ENCODE measurements around the gene PKMYT1. TPM values are rescaled to one million over a fixed set of nuclear protein-coding genes. Genes with fewer than 3 reads are reported as not detected.
A peak's percentile ranks its signal among the peaks of the same experiment; 100 is the strongest.

Gene PKMYT1
- total RNA-seq, 2 donors from 2014 or later, result 96.1 to 112 TPM

GRCh38 chr16:3013491-3013951, 33.3 kb upstream of the PKMYT1 start:
- Mint-ChIP-seq H3K4me1 (ENCODE audit: low read depth) (peaks cover 10% of the 10 kb centered on the region), H3K9me3 (no peaks in the 10 kb centered on the region), H3K4me3 (no peak overlapping the region), H3K27me3 (ENCODE audit: low read depth) (peaks cover 1% of the 10 kb centered on the region), H3K36me3 (ENCODE audit: insufficient read depth in 2 of 2) (no peaks in the 10 kb centered on the region), H3K27ac (no peak overlapping the region)
- ATAC-seq (replicated peaks in 1 of 2) (no peak), DNase-seq (no peak)

DNA sequence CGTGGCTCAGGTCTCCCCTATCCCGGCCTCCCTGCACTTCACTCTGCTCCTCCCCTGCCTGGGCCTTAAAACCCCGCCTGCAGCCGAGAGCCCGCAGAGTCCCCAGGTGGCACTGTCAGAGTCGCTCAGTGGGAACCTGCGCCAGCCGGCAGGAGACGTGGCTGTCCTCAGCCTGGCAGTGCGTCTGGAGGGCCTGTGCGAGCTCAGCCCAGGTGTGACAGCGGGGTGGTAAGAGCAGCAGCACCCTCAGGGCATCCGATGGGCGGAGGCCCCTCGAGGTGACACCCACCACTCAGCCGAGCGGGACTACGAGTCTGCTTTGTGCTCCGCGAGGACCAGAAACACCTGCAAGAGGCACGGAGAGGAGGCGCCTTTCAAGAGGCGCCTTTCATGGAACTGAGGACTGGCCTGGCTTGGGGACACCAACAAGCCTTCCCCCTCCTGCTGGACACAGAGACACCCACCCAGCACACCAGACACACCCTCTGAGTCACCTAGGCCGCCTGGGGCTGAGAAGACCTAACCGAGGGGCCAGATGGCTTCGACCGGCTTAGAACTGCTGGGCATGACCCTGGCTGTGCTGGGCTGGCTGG, 32.7 kb upstream of the PKMYT1 start, which contains the start of gene CLDN9:
CLDN9 (plus strand) TSS at position 96 of the 593 bp plus-strand sequence; CDS start at position 536, 440 bp downstream.
- DNase-seq (no peak), ATAC-seq (replicated peaks in 1 of 2) (no peak)
- H3K36me3 Mint-ChIP-seq (ENCODE audit: insufficient read depth in 2 of 2), result no peaks in the 10 kb centered on the region
- no peaks in the 10 kb centered on the region for H3K27me3 Mint-ChIP-seq (ENCODE audit: low read depth)
- no peak within 1 kb of the TSS for H3K4me3 Mint-ChIP-seq
- H3K27ac Mint-ChIP-seq, result no peak within 1 kb of the TSS
- peaks cover 10% of the 10 kb centered on the region for H3K4me1 Mint-ChIP-seq (ENCODE audit: low read depth)
- H3K9me3 Mint-ChIP-seq, result no peaks in the 10 kb centered on the region

DNA sequence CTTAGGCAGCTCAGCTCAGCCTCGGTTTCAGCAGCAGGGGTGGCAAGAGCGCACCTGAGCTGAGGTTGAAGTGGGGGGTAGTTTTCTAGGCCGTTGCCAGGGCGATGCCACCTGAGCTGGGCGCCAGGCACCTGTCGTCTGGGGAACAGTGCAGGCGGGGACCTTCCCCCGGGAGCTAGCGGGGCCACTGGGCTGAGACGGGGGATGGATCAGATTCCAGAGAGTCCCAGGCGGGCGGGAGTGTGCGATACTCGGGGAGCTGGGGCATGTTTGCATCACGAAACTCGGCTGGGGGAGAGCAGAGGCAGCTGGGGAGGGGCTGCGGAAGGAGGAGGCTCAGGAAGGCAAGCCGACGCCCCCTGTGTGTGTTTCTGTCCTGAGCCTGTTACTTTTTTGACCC, 32.0 kb upstream of the PKMYT1 start:
- no peak overlapping the region for H3K27ac Mint-ChIP-seq

GRCh38 chr16:3010510-3010909, 30.3 kb upstream of the PKMYT1 start:
- Mint-ChIP-seq H3K9me3 (no peaks in the 10 kb centered on the region), H3K27ac (no peak overlapping the region)

More for the DNA sequence above, 32.0 kb upstream of the PKMYT1 start:
- Mint-ChIP-seq H3K27me3 (ENCODE audit: low read depth) (peaks cover under 1% of the 10 kb centered on the region), H3K4me3 (no peak overlapping the region), H3K36me3 (ENCODE audit: insufficient read depth in 2 of 2) (no peaks in the 10 kb centered on the region), H3K9me3 (no peaks in the 10 kb centered on the region), H3K4me1 (ENCODE audit: low read depth) (peaks cover 16% of the 10 kb centered on the region)
- DNase-seq (no peak), ATAC-seq (replicated peaks in 1 of 2) (no peak)

GRCh38 chr16:3009568-3010390, 29.5 kb upstream of the PKMYT1 start:
- no peak for ATAC-seq (replicated peaks in 1 of 2)
- no peak overlapping the region for H3K27ac Mint-ChIP-seq
- H3K27me3 Mint-ChIP-seq (ENCODE audit: low read depth), result peaks cover 8% of the 10 kb centered on the region
- H3K36me3 Mint-ChIP-seq (ENCODE audit: insufficient read depth in 2 of 2), result no peaks in the 10 kb centered on the region
- H3K9me3 Mint-ChIP-seq, result no peaks in the 10 kb centered on the region
- DNase-seq, result no peak
- H3K4me3 Mint-ChIP-seq, result no peak overlapping the region
- peaks cover 21% of the 10 kb centered on the region for H3K4me1 Mint-ChIP-seq (ENCODE audit: low read depth)

More at GRCh38 chr16:3010510-3010909, 30.3 kb upstream of the PKMYT1 start:
- Mint-ChIP-seq H3K4me3 (no peak overlapping the region), H3K36me3 (ENCODE audit: insufficient read depth in 2 of 2) (no peaks in the 10 kb centered on the region), H3K27me3 (ENCODE audit: low read depth) (peaks cover 8% of the 10 kb centered on the region), H3K4me1 (ENCODE audit: low read depth) (peaks cover 21% of the 10 kb centered on the region)
- DNase-seq, result no peak
- ATAC-seq (replicated peaks in 1 of 2), result no peak

GRCh38 chr16:3008690-3009037, 28.4 kb upstream of the PKMYT1 start:
- Mint-ChIP-seq H3K4me3 (peak overlapping the region in 1 of 2 donors; percentile 57), H3K9me3 (no peaks in the 10 kb centered on the region), H3K27me3 (ENCODE audit: low read depth) (peaks cover 8% of the 10 kb centered on the region), H3K36me3 (ENCODE audit: insufficient read depth in 2 of 2) (no peaks in the 10 kb centered on the region), H3K4me1 (ENCODE audit: low read depth) (peaks cover 21% of the 10 kb centered on the region), H3K27ac (no peak overlapping the region)
- DNase-seq, result no peak
- ATAC-seq (replicated peaks in 1 of 2), result no peak

DNA sequence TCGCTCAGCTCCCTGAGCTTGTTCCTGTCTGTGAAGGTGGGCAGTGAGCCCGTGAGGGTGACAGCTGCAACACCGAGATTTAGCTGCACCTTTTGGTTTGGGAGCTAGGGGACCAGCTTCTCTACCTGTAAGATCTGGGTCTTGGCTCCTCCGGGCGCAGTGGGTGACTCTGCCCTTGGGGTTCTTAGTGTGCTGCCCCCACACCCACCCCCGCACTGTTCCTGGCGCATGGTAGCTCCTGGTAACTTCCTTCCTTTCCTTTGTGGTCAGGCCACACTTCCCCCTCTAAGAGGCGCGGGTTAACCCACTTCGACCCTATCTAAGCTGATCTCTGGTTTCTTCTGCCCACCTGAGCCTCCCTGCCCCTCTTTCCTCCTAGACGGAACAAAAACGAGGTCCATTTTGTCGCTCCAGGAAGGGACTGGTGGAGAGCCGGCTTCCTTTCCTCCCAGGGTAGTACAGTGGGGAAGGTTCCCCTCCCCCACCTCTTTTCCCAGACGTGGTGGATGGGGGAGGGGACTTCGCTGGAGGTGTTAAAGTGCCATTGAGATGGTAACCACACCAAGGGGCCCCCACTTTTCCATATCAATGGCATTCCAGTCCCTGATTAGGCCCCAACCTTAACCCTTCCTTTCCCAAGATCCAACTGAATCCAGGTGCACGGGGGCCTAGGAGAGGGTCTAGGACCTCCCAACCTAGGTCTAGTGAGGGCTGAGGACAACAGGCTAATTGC, 27.9 kb upstream of the PKMYT1 start:
- ATAC-seq (replicated peaks in 1 of 2) (no peak), DNase-seq (no peak)
- H3K4me1 Mint-ChIP-seq (ENCODE audit: low read depth), result peaks cover 21% of the 10 kb centered on the region
- H3K36me3 Mint-ChIP-seq (ENCODE audit: insufficient read depth in 2 of 2), result no peaks in the 10 kb centered on the region
- peaks cover 8% of the 10 kb centered on the region for H3K27me3 Mint-ChIP-seq (ENCODE audit: low read depth)
- H3K4me3 Mint-ChIP-seq, result peak overlapping the region; percentile 8 to 57
- no peaks in the 10 kb centered on the region for H3K9me3 Mint-ChIP-seq
- no peak overlapping the region for H3K27ac Mint-ChIP-seq

GRCh38 chr16:3007059-3007956, 27.1 kb upstream of the PKMYT1 start:
- Mint-ChIP-seq H3K9me3 (no peaks in the 10 kb centered on the region), H3K4me3 (no peak overlapping the region), H3K4me1 (ENCODE audit: low read depth) (peaks cover 21% of the 10 kb centered on the region), H3K27me3 (ENCODE audit: low read depth) (peaks cover 8% of the 10 kb centered on the region), H3K27ac (no peak overlapping the region), H3K36me3 (ENCODE audit: insufficient read depth in 2 of 2) (no peaks in the 10 kb centered on the region)
- ATAC-seq (replicated peaks in 1 of 2), result no peak
- no peak for DNase-seq

DNA sequence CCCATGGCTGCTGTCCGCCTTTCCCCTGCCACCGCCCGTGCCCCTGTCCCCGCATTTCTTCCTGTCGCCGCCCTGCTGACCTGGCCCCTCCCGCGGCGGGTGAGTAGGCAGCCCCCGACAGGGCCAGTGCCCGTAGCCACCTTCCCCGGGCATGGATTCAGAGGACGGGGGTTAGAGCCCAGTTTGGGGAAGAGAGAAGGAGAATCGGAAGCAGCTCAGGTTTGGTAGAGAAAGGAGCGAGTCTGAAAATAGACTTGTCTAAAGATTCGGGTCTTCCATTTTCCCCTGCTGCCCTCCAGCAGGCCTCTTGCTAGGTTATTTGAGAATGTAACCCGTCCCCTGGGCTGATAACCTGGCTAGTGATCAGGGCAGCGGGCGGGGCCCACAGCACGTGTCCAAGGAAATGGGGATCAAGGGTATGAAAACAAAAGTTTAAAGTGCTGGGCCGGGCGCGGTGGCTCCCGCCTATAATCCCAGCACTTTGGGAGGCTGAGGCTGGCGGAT, 24.6 kb upstream of the PKMYT1 start:
- H3K36me3 Mint-ChIP-seq (ENCODE audit: insufficient read depth in 2 of 2), result no peaks in the 10 kb centered on the region
- no peaks in the 10 kb centered on the region for H3K9me3 Mint-ChIP-seq
- ATAC-seq (replicated peaks in 1 of 2) (no peak), DNase-seq (peak in 1 of 2 donors; percentile 19)
- peaks cover 21% of the 10 kb centered on the region for H3K4me1 Mint-ChIP-seq (ENCODE audit: low read depth)
- peaks cover 8% of the 10 kb centered on the region for H3K27me3 Mint-ChIP-seq (ENCODE audit: low read depth)
- H3K27ac Mint-ChIP-seq, result no peak overlapping the region
- peak overlapping the region; percentile 59 to 78 for H3K4me3 Mint-ChIP-seq

GRCh38 chr16:3004319-3004718, 24.1 kb upstream of the PKMYT1 start:
- Mint-ChIP-seq H3K36me3 (ENCODE audit: insufficient read depth in 2 of 2) (no peaks in the 10 kb centered on the region), H3K4me3 (peak overlapping the region; percentile 59 to 78), H3K4me1 (ENCODE audit: low read depth) (peaks cover 21% of the 10 kb centered on the region), H3K9me3 (no peaks in the 10 kb centered on the region), H3K27me3 (ENCODE audit: low read depth) (peaks cover 8% of the 10 kb centered on the region), H3K27ac (no peak overlapping the region)
- peak; percentile 36 to 38 for DNase-seq
- ATAC-seq (replicated peaks in 1 of 2), result peak; percentile 23 to 30

DNA sequence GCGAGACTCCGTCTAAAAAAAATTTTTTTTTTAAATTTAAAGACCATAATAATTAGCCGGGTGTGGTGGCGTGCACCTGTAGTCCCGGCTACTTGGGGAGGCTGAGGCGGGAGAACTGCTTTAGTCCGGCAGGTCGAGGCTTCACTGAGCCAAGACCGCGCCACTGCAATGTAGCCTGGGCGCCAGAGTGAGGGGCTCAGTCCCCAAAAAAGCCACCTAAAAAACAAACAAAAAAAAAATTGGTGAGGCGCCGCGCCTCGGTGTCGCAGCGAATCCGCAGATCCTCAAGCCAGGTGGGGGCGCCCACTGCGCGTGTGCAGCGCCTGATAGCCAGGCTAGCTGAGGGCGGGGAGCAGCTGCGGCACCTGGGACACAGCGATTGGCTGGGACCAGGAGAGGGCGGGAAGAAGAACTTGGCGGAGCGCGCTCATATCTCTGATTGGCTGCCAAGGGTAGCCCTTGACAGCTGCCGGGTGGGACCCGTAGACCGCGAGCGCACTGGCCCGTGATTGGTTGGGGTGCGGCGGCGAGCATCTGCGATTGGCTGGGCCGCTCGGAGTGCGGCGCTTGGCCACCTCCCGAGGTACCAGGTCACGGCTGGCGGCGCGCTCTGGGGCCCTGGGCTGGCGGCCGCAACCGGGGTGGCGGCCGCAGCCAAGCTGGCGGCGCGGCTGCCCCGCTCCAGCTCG, 23.5 kb upstream of the PKMYT1 start:
- H3K36me3 Mint-ChIP-seq (ENCODE audit: insufficient read depth in 2 of 2), result no peaks in the 10 kb centered on the region
- no peak overlapping the region for H3K27ac Mint-ChIP-seq
- DNase-seq, result peak; percentile 97 to 99
- peaks cover 20% of the 10 kb centered on the region for H3K4me1 Mint-ChIP-seq (ENCODE audit: low read depth)
- H3K4me3 Mint-ChIP-seq, result peak overlapping the region; percentile 64 to 79
- no peaks in the 10 kb centered on the region for H3K9me3 Mint-ChIP-seq
- ATAC-seq (replicated peaks in 1 of 2), result peak; percentile 99
- peaks cover 8% of the 10 kb centered on the region for H3K27me3 Mint-ChIP-seq (ENCODE audit: low read depth)

GRCh38 chr16:3001316-3001715, 21.1 kb upstream of the PKMYT1 start:
- no peak overlapping the region for H3K4me3 Mint-ChIP-seq
- H3K27ac Mint-ChIP-seq, result no peak overlapping the region

More at GRCh38 chr16:3001316-3001715, 21.1 kb upstream of the PKMYT1 start:
- ATAC-seq (replicated peaks in 1 of 2) (no peak), DNase-seq (no peak)
- Mint-ChIP-seq H3K36me3 (ENCODE audit: insufficient read depth in 2 of 2) (no peaks in the 10 kb centered on the region), H3K9me3 (no peaks in the 10 kb centered on the region), H3K27me3 (ENCODE audit: low read depth) (no peaks in the 10 kb centered on the region), H3K4me1 (ENCODE audit: low read depth) (no peaks in the 10 kb centered on the region)
